AG10803 (cell line): Measurements from ENCODE around the gene TRIM66.
A peak's percentile ranks its signal among the peaks of the same experiment; 100 is the strongest.

Source experiments
- DNase-seq: peaks from one replicate; pipeline ENCODE4 v3.0.0; 2010; ENCODE audit warnings: low read depth
- H3K4me3 ChIP-seq: 2 replicates; pipeline ENCODE4 v1.5.1; 2011; ENCODE audit warnings: mild to moderate bottlenecking, low read length, control low read depth
- CTCF ChIP-seq: conservative IDR thresholded peaks from 2 replicates; pipeline ENCODE4 v1.5.1; 2011; ENCODE audit warnings: mild to moderate bottlenecking, low read length, control low read depth, inconsistent platforms

Gene TRIM66

GRCh38 chr11:8709002-8709672 lies 26.7 kb upstream of the TRIM66 start:
- DNase-seq: peak; percentile 99
- no peak for TF ChIP-seq CTCF
- no peak overlapping the region for H3K4me3 ChIP-seq

GRCh38 chr11:8707541-8708191 lies 25.2 kb upstream of the TRIM66 start:
- no peak overlapping the region for H3K4me3 ChIP-seq
- no peak for TF ChIP-seq CTCF
- no peak for DNase-seq

GRCh38 chr11:8706673-8707432 lies 24.4 kb upstream of the TRIM66 start:
- H3K4me3 ChIP-seq: no peak overlapping the region
- no peak for TF ChIP-seq CTCF
- DNase-seq: no peak

- H3K4me3 ChIP-seq: no peak overlapping the region
- no peak for TF ChIP-seq CTCF
- no peak for DNase-seq
Measured at GRCh38 chr11:8705146-8705545, 22.7 kb upstream of the TRIM66 start.

- H3K4me3 ChIP-seq: no peak overlapping the region
- no peak for DNase-seq
- TF ChIP-seq CTCF: no peak
Measured at GRCh38 chr11:8704136-8704535, 21.7 kb upstream of the TRIM66 start.

- TF ChIP-seq CTCF: no peak
- DNase-seq: no peak
- H3K4me3 ChIP-seq: no peak overlapping the region
Measured at GRCh38 chr11:8702598-8702915, 20.1 kb upstream of the TRIM66 start.
